Nephron (organoid): ENCODE results near the gene DLGAP4.
"Not testable (repeated sequence)": the region's sequence is repeated elsewhere in the genome, so short reads cannot be mapped to it uniquely, and the experiment has no call there.

ENCODE experiments used
- H3K27ac Mint-ChIP-seq, 3 experiments: 2 replicates each; pipeline ENCODE4 v1.8.0; 2020; ENCODE audit warnings: mixed read lengths in 3 of 3, mild to moderate bottlenecking in 2 of 3, moderate library complexity in 1 of 3
- H3K27me3 Mint-ChIP-seq: 2 replicates; pipeline ENCODE4 v1.8.0; 2021; ENCODE audit warnings: low read depth, mild to moderate bottlenecking, moderate library complexity, mixed read lengths
- H3K36me3 Mint-ChIP-seq: 2 replicates; pipeline ENCODE4 v1.8.0; 2020; ENCODE audit warnings: low read depth, mixed read lengths
- H3K4me1 Mint-ChIP-seq: 2 replicates; pipeline ENCODE4 v1.8.0; 2020; ENCODE audit warnings: mixed read lengths
- H3K4me3 Mint-ChIP-seq, 3 experiments: 2 replicates each; pipeline ENCODE4 v1.8.0; 2020; ENCODE audit warnings: mild to moderate bottlenecking in 3 of 3, mixed read lengths in 3 of 3, moderate library complexity in 2 of 3
- H3K9me3 Mint-ChIP-seq: 2 replicates; pipeline ENCODE4 v1.8.0; 2020; ENCODE audit warnings: mixed read lengths
- TF ChIP-seq, protein P1 (sequence below), 3 experiments: fragments of 200-600 bp; sonication (generic); IDR thresholded peaks; one replicate each; pipeline ENCODE4 v1.5.0; 2021; ENCODE audit warnings: antibody characterized with exemption in 3 of 3; ENCODE audit not compliant: unreplicated experiment in 3 of 3

The DLGAP4 gene

GRCh38 chr20:36519012-36519719, 213.0 kb downstream of the DLGAP4 start:
- Mint-ChIP-seq H3K27me3 (no peaks in the 10 kb centered on the region), H3K4me3 (no peak overlapping the region), H3K9me3 (no peaks in the 10 kb centered on the region), H3K27ac (no peak overlapping the region), H3K4me1 (peaks cover 6% of the 10 kb centered on the region), H3K36me3 (peaks cover 57% of the 10 kb centered on the region)
- TF ChIP-seq, protein P1, sequence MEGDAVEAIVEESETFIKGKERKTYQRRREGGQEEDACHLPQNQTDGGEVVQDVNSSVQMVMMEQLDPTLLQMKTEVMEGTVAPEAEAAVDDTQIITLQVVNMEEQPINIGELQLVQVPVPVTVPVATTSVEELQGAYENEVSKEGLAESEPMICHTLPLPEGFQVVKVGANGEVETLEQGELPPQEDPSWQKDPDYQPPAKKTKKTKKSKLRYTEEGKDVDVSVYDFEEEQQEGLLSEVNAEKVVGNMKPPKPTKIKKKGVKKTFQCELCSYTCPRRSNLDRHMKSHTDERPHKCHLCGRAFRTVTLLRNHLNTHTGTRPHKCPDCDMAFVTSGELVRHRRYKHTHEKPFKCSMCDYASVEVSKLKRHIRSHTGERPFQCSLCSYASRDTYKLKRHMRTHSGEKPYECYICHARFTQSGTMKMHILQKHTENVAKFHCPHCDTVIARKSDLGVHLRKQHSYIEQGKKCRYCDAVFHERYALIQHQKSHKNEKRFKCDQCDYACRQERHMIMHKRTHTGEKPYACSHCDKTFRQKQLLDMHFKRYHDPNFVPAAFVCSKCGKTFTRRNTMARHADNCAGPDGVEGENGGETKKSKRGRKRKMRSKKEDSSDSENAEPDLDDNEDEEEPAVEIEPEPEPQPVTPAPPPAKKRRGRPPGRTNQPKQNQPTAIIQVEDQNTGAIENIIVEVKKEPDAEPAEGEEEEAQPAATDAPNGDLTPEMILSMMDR (IDR thresholded peaks at IDR 0.05; ENCODE audit: unreplicated experiment in 3 of 3) = no peak

GRCh38 chr20:36519944-36520343, 213.8 kb downstream of the DLGAP4 start:
- Mint-ChIP-seq H3K9me3 (no peaks in the 10 kb centered on the region), H3K4me3 (no peak overlapping the region), H3K27me3 (no peaks in the 10 kb centered on the region), H3K27ac (no peak overlapping the region), H3K36me3 (peaks cover 54% of the 10 kb centered on the region), H3K4me1 (peaks cover 6% of the 10 kb centered on the region)
- TF ChIP-seq, protein P1 (IDR thresholded peaks at IDR 0.05; ENCODE audit: unreplicated experiment in 3 of 3) = no peak

GRCh38 chr20:36521526-36521925, 215.4 kb downstream of the DLGAP4 start:
- H3K36me3 Mint-ChIP-seq = peaks cover 51% of the 10 kb centered on the region
- TF ChIP-seq, protein P1 (IDR thresholded peaks at IDR 0.05; ENCODE audit: unreplicated experiment in 3 of 3) = no peak
- no peaks in the 10 kb centered on the region for H3K9me3 Mint-ChIP-seq
- peak overlapping the region in 1 of 3 experiments; percentile 5 for H3K27ac Mint-ChIP-seq
- H3K27me3 Mint-ChIP-seq = no peaks in the 10 kb centered on the region
- H3K4me3 Mint-ChIP-seq = no peak overlapping the region
- H3K4me1 Mint-ChIP-seq = no peaks in the 10 kb centered on the region

- H3K36me3 Mint-ChIP-seq = peaks cover 60% of the 10 kb centered on the region
- H3K4me3 Mint-ChIP-seq, H3K27ac Mint-ChIP-seq, H3K9me3 Mint-ChIP-seq, H3K27me3 Mint-ChIP-seq, H3K4me1 Mint-ChIP-seq: not testable (repeated sequence)
Measured at GRCh38 chr20:36522412-36522811, 216.3 kb downstream of the DLGAP4 start.

GRCh38 chr20:36523341-36523740, 217.2 kb downstream of the DLGAP4 start:
- H3K4me3 Mint-ChIP-seq = no peak overlapping the region
- H3K27me3 Mint-ChIP-seq = no peaks in the 10 kb centered on the region
- no peaks in the 10 kb centered on the region for H3K4me1 Mint-ChIP-seq
- H3K36me3 Mint-ChIP-seq = peaks cover 62% of the 10 kb centered on the region
- no peak overlapping the region for H3K27ac Mint-ChIP-seq
- TF ChIP-seq, protein P1 (IDR thresholded peaks at IDR 0.05; ENCODE audit: unreplicated experiment in 3 of 3) = no peak
- no peaks in the 10 kb centered on the region for H3K9me3 Mint-ChIP-seq

- Mint-ChIP-seq H3K4me3 (no peak overlapping the region), H3K4me1 (no peaks in the 10 kb centered on the region), H3K36me3 (peaks cover 56% of the 10 kb centered on the region), H3K9me3 (no peaks in the 10 kb centered on the region), H3K27me3 (no peaks in the 10 kb centered on the region), H3K27ac (peak overlapping the region in 1 of 3 experiments; percentile 78)
- TF ChIP-seq, protein P1 (IDR thresholded peaks at IDR 0.05; ENCODE audit: unreplicated experiment in 3 of 3) = no peak
Measured at GRCh38 chr20:36525620-36526365, 219.7 kb downstream of the DLGAP4 start.
